ENCODE measurements around the gene SHANK2. TPM values are rescaled to one million over a fixed set of nuclear protein-coding genes. Genes with fewer than 3 reads are reported as not detected.
A peak's percentile ranks its signal among the peaks of the same experiment; 100 is the strongest.

The SHANK2 gene
- total and polyA plus RNA-seq, 2 of the 4 experiments (the other 2 are of a cell fraction), result 1.6 to 2.2 TPM

DNA sequence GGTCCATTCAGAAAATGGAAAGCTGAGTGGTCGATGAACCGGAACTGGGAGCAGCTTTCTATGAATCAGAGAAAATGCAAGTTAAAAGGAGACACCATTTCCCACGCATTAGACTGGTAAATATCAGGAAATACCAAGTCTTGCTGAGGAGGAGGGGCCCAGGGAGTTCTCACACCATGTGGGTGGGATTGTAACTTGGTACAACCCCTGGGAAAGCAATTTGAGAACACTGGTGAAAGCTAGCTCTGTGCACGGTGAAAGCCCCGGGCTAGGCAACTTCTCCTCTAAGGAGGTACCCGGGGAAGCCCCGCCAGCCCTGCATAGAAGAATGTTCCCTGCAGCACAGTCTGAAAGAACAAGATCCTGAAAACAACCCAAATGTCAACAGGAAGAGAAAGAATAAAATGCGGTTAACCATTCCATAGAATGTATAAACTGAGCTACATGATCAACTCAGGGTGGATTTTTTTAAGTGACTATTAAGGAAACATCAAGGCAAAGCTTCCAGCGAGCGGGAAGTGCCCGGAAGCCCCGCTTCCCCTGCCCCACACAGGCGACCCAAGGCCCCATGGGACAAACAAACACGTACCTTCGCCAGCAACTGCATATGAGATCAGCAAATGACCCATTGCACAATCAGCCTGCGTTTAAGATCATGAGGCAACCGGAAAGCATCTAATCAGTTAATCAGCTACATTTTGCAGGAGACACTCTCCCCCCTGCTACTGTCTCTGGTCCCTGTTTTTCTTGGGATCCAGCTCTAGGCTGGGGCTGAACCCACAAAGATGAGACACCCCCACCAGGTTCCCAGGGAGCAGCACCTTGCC is 11.3 kb downstream of the SHANK2 start (continued):
- no peak for TF ChIP-seq RAD21 (IDR thresholded peaks at IDR 0.05; ENCODE audit: low read length)
- no peak for TF ChIP-seq RCOR1 (IDR thresholded peaks at IDR 0.05; ENCODE audit: insufficient replicate concordance, low read length)
- TF ChIP-seq BHLHE40 (IDR thresholded peaks at IDR 0.05; ENCODE audit: low read depth, low read length), result peak; percentile 98
- peak; percentile 42 for TF ChIP-seq FOS (IDR thresholded peaks at IDR 0.05; ENCODE audit: low read depth, low read length)
